DMS79 (cell line): ENCODE measurements around the gene KLC1.
A peak's percentile ranks its signal among the peaks of the same experiment; 100 is the strongest.

Source experiments
- DNase-seq: peaks from one replicate; lab custom pipeline; 2025; lab: John Stamatoyannopoulos, UW

KLC1 gene

GRCh38 chr14:103705118-103705503, 76.1 kb downstream of the KLC1 start:
- no peak for DNase-seq

GRCh38 chr14:103705504-103706284, 76.7 kb downstream of the KLC1 start:
- no peak for DNase-seq

- no peak for DNase-seq
These were observed 77.7 kb downstream of the KLC1 start for GRCh38 chr14:103706551-103707328.

- no peak for DNase-seq
These were observed 78.6 kb downstream of the KLC1 start for GRCh38 chr14:103707329-103708263.

GRCh38 chr14:103708750-103709187, 79.8 kb downstream of the KLC1 start:
- no peak for DNase-seq

GRCh38 chr14:103709814-103710213, 80.8 kb downstream of the KLC1 start:
- DNase-seq = no peak

- no peak for DNase-seq
These were observed 81.9 kb downstream of the KLC1 start for GRCh38 chr14:103710771-103711377.

GRCh38 chr14:103711516-103712431, 82.8 kb downstream of the KLC1 start:
- DNase-seq = no peak

GRCh38 chr14:103712633-103713247, 83.7 kb downstream of the KLC1 start:
- no peak for DNase-seq

GRCh38 chr14:103713304-103714062, 84.5 kb downstream of the KLC1 start:
- no peak for DNase-seq

- no peak for DNase-seq
These were observed 85.2 kb downstream of the KLC1 start for GRCh38 chr14:103714063-103714724.

GRCh38 chr14:103715052-103716000, 86.3 kb downstream of the KLC1 start, which contains the start of the genes XRCC3 and ZFYVE21:
Gene XRCC3, minus strand, starts transcription at chr14:103715451. Its CDS starts 4,364 bp downstream, at chr14:103711087.
Gene ZFYVE21, plus strand, starts transcription at chr14:103715810. Its CDS starts 32 bp downstream, at chr14:103715842.
- DNase-seq = peak; percentile 100

- no peak for DNase-seq
These were observed 87.2 kb downstream of the KLC1 start for GRCh38 chr14:103716091-103716801.

- DNase-seq = no peak
These were observed 87.9 kb downstream of the KLC1 start for GRCh38 chr14:103716899-103717411.

GRCh38 chr14:103718572-103718971, 89.6 kb downstream of the KLC1 start:
- no peak for DNase-seq

- DNase-seq = no peak
These were observed 90.7 kb downstream of the KLC1 start for GRCh38 chr14:103719751-103720150.
